Stimulated activated CD4-positive, alpha-beta T cell treated with anti-CD3 and anti-CD28 coated beads, TNF-alpha, amount 100 ng/mL, for 4 hours (primary cell): Measurements from ENCODE around the gene CADM2.
"Not testable (repeated sequence)": the region's sequence is repeated elsewhere in the genome, so short reads cannot be mapped to it uniquely, and the experiment has no call there.

ENCODE experiments used
- DNase-seq, 3 experiments: peaks; one replicate each; pipeline ENCODE4 v3.0.0-alpha.2; 2020; ENCODE audit warnings: low read depth in 3 of 3

The CADM2 gene

GRCh38 chr3:85481411-85482212, 522.8 kb downstream of the CADM2 start:
- DNase-seq = no peak

- DNase-seq = no peak
Measured at GRCh38 chr3:85482213-85482490, 523.4 kb downstream of the CADM2 start.

- no peak for DNase-seq
Measured at GRCh38 chr3:85483986-85484385, 525.2 kb downstream of the CADM2 start.

DNA sequence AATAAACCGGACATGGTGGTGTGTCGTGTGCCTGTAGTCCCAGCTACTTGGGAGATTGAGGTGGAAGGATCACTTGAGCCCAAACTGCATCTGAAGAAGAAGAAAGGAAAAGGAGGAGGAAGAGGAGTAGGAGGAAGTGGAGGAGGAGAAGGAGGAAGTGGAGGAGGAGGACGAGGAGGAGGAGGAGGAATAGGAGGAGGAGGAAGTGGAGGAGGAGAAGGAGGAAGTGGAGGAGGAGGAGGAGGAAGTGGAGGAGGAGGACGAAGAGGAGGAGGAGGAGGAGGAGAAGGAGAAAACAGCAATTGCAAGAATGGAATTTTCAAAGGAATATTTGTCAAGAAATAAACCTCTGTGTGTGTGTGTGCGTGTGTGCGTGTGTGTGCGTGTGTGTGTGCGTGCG, 528.6 kb downstream of the CADM2 start:
- DNase-seq = no peak

GRCh38 chr3:85495602-85496001, 536.8 kb downstream of the CADM2 start:
- DNase-seq = no peak

GRCh38 chr3:85498177-85498576, 539.4 kb downstream of the CADM2 start:
- DNase-seq = no peak

- no peak for DNase-seq
Measured at GRCh38 chr3:85502148-85502875, 543.5 kb downstream of the CADM2 start.

GRCh38 chr3:85504129-85504784, 545.5 kb downstream of the CADM2 start:
- not testable (repeated sequence) for DNase-seq

DNA sequence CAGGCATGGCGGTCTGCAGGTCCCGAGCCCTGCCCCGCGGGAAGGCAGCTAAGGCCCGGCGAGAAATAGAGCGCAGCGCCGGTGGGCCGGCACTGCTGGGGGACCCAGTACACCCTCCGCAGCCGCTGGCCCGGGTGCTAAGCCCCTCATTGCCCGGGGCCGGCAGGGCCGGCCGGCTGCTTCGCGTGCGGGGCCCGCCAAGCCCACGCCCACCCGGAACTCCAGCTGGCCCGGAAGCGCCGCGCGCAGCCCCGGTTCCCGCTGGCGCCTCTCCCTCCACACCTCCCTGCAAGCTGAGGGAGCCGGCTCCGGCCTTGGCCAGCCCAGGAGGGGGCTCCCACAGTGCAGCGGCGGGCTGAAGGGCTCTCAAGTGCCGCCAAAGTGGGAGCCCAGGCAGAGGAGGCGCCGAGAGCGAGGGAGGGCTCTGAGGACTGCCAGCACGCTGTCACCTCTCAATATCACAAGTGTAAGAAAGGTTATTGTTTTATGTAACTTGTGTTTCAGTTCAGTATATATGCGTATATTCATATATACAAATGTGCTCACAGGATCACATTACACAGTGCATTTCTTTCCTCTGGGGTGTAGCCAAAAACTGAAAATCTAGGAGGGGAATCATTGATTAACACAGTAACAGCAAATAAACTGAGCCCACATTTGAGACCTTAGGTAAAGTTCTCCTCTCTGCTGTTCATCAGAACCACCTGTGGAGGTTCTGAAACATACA, 546.2 kb downstream of the CADM2 start:
- DNase-seq = not testable (repeated sequence)

DNA sequence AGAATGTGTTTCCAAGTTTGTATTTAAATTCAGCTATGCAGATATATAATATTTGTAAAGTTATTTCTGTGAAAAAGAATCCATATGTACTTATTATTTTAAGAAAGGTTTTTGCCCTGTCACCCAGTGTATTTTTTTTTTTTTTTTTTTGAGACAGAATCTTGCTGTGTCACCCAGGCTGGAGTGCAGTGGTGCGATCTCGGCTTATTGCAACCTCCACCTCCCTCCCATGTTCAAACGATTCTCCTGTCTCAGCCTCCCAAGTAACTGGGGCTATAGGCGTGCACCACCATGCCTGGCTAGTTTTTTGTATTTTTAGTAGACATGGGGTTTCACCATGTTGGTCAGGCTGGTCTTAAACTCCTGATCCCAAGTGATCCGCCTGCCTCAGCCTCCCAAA, 548.3 kb downstream of the CADM2 start:
- not testable (repeated sequence) for DNase-seq

- no peak for DNase-seq
Measured at GRCh38 chr3:85508659-85509058, 549.9 kb downstream of the CADM2 start.

GRCh38 chr3:85516146-85516545, 557.4 kb downstream of the CADM2 start:
- no peak for DNase-seq

- no peak for DNase-seq
Measured at GRCh38 chr3:85524104-85524503, 565.3 kb downstream of the CADM2 start.

GRCh38 chr3:85525264-85525663, 566.5 kb downstream of the CADM2 start:
- no peak for DNase-seq

DNA sequence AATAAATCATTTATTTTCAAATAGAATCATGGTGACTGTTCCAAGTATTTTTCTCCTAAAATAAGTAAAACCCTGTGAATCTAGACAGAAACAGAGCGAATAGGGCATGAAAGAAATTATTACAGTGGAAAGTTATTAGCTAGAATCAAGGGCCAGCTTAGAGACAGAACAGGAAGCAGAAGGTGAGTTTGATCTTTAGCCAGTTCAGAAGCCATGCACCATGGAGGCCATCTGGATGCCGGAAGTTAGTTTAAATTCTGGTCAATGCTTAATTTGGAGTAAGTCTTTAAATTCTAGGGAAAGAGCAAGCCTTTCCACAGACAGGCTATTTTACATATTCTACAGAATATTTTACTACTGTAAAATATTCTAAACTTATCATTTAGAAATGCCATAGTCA, 574.8 kb downstream of the CADM2 start:
- no peak for DNase-seq

DNA sequence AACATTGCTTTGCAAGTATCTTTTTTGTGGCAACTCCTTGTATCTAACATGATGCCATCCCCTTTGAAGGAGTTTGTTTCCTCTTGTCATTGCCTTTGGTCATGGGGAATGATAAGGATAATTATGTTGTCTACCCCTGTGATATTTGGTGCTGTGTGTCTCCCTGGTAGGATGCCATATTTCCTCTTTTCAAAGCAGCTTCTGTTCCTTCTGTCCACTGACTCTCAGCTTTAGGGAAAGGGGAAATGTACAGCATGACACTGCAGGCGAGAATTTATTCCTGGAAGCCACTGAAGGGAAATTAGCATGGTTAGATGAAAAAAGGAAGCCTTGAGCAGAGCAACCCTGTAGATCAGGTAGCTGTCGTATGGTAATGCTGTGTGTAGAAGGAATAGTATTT, 576.7 kb downstream of the CADM2 start:
- no peak for DNase-seq

DNA sequence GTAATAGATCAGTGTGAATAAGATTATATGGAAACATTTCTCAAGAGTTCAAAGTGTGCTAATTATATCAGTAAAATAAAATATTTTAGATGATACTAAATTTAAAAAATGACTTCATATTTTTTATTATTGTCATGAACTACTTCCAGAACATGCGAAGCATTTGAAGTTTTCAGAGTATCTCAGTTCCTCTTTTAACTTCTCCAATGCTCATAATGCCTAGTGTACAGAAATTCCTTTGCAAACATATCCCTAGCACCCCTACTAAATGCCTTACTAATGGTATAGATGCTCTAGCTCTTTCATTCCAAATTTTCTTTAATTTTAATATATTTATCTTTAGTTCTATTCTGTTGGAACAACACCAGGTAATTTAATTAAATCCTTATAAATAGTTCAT, 580.4 kb downstream of the CADM2 start:
- DNase-seq = no peak

GRCh38 chr3:85554153-85554552, 595.4 kb downstream of the CADM2 start:
- DNase-seq = no peak

GRCh38 chr3:85560088-85560785, 601.4 kb downstream of the CADM2 start:
- no peak for DNase-seq

- no peak for DNase-seq
Measured at GRCh38 chr3:85567071-85567676, 608.4 kb downstream of the CADM2 start.

DNA sequence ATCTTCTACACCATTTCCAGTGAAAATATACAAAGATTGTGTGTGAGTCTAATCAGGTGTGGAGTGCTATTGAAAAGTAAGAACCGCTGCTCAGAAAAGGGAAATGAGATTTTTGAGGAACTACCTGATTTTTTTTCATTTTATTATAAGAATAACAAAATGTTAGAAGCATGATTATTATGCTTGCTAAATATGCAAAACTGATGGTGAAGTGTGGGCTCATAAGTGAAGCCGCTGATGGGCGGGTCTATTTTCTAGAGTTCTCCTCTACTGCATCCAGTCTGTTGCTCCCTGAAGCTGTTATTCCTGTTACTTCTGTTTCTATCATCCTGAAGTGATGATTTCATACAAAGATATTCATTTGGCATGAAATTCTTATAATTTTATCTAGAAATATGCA, 612.0 kb downstream of the CADM2 start:
- DNase-seq = no peak
